ENCODE results near the gene AFG3L2.

DNA sequence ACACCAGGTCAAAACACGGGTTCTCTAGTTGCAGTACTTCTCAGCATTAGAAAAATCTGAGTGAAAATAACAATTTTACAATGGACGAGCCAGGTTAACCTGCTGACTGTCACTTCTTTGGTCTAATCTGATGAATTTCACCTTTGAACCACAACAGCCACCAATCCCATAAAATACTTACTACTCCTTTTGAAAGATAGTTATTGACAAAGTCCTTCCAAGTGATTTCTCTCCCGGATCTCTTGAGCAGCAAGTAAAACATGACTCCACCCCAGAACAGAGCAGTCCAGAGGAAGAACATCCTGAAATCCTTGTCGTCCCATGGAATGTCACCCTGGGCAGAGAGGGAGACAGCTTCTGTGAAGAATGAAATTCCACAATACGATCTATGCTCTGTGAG is 10.2 kb downstream of the AFG3L2 start:
- TF ChIP-seq, protein P1, sequence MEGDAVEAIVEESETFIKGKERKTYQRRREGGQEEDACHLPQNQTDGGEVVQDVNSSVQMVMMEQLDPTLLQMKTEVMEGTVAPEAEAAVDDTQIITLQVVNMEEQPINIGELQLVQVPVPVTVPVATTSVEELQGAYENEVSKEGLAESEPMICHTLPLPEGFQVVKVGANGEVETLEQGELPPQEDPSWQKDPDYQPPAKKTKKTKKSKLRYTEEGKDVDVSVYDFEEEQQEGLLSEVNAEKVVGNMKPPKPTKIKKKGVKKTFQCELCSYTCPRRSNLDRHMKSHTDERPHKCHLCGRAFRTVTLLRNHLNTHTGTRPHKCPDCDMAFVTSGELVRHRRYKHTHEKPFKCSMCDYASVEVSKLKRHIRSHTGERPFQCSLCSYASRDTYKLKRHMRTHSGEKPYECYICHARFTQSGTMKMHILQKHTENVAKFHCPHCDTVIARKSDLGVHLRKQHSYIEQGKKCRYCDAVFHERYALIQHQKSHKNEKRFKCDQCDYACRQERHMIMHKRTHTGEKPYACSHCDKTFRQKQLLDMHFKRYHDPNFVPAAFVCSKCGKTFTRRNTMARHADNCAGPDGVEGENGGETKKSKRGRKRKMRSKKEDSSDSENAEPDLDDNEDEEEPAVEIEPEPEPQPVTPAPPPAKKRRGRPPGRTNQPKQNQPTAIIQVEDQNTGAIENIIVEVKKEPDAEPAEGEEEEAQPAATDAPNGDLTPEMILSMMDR (IDR thresholded peaks at IDR 0.05; ENCODE audit: control extremely low read depth in 1 of 3, insufficient read depth in 1 of 3, low read depth in 1 of 3, low read length in 3 of 3), result no peak
- TF ChIP-seq BACH1 (IDR thresholded peaks at IDR 0.05; ENCODE audit: low read length), result no peak
- TF ChIP-seq POLR2AphosphoS5 (IDR thresholded peaks at IDR 0.05; ENCODE audit: low read depth, low read length), result no peak
- TF ChIP-seq EP300 (IDR thresholded peaks at IDR 0.05; ENCODE audit: borderline replicate concordance in 1 of 2, low read depth in 2 of 2, low read length in 2 of 2), result no peak
- TF ChIP-seq CBX8 (IDR thresholded peaks at IDR 0.05; ENCODE audit: borderline replicate concordance, low read depth, low read length), result no peak
- TF ChIP-seq, protein P2, sequence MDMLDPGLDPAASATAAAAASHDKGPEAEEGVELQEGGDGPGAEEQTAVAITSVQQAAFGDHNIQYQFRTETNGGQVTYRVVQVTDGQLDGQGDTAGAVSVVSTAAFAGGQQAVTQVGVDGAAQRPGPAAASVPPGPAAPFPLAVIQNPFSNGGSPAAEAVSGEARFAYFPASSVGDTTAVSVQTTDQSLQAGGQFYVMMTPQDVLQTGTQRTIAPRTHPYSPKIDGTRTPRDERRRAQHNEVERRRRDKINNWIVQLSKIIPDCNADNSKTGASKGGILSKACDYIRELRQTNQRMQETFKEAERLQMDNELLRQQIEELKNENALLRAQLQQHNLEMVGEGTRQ (IDR thresholded peaks at IDR 0.05; ENCODE audit: low read length), result no peak
- no peak for TF ChIP-seq NANOG (IDR thresholded peaks at IDR 0.05; ENCODE audit: insufficient read depth, low read depth, low read length, poor library complexity, severe bottlenecking)
- TF ChIP-seq POLR2A (IDR thresholded peaks at IDR 0.05; ENCODE audit: control extremely low read depth in 1 of 2, low read depth in 2 of 2, low read length in 2 of 2), result no peak
- TF ChIP-seq TAF1 (IDR thresholded peaks at IDR 0.05; ENCODE audit: low read depth, low read length), result no peak

Data from H1 (cell line).